H1 (cell line): ENCODE data around the gene CD38. TPM values are rescaled to one million over a fixed set of nuclear protein-coding genes. Genes with fewer than 3 reads are reported as not detected.

ENCODE experiments used
- FOSL1 ChIP-seq: IDR thresholded peaks from 2 replicates; pipeline ENCODE4 v1.6.1; 2011; ENCODE audit warnings: mild to moderate bottlenecking, low read depth, low read length, moderate library complexity; ENCODE audit not compliant: insufficient read depth
- PHF8 ChIP-seq: fragments of 200-600 bp; sonication (generic); conservative IDR thresholded peaks from 2 replicates; pipeline ENCODE4 v1.7.1; 2012; ENCODE audit warnings: low read depth, mild to moderate bottlenecking, inconsistent platforms, low read length, moderate library complexity
- YY1 ChIP-seq: IDR thresholded peaks from 2 replicates; pipeline ENCODE4 v1.6.1; 2011; ENCODE audit warnings: low read depth, mild to moderate bottlenecking, low read length
- polyA plus RNA-seq, 7 experiments: library from polyadenylated mRNA; depleted of rRNA in 3 of 7; stranded (reverse) in 5 of 7; unstranded in 2 of 7; fragments of >200 nt in 5 of 7; fragments of 200-250 nt in 2 of 7; gene quantifications; 1 replicate in 5 of 7; 2 replicates in 1 of 7; 4 replicates in 1 of 7; pipeline versions ENCODE4 v1.2.1 to v1.2.3, GENCODE V29; 2011 to 2013; ENCODE audit warnings: missing spikeins in 2 of 7, mixed read lengths in 2 of 7
- total RNA-seq: library from RNA; stranded (reverse); fragmentation: NEBNext Ultra II Directional; extraction: Animal tissue kit (Norgen Biotek cat#: 25700); gene quantifications from 2 replicates; pipeline ENCODE4 v1.2.1, GENCODE V29; 2021
- TF ChIP-seq, protein P1 (sequence below): fragments of 300-600 bp; sonication (generic); IDR thresholded peaks from 2 replicates; pipeline ENCODE4 v1.7.1; 2012; ENCODE audit warnings: low read length, moderate library complexity, mild to moderate bottlenecking, inconsistent platforms; ENCODE audit not compliant: insufficient replicate concordance

Gene CD38
- total and polyA plus RNA-seq, 2 of the 8 experiments (the other 6 are each of a cell fraction or from before 2014, with no cell fraction given): 0.14 to 0.24 TPM

DNA sequence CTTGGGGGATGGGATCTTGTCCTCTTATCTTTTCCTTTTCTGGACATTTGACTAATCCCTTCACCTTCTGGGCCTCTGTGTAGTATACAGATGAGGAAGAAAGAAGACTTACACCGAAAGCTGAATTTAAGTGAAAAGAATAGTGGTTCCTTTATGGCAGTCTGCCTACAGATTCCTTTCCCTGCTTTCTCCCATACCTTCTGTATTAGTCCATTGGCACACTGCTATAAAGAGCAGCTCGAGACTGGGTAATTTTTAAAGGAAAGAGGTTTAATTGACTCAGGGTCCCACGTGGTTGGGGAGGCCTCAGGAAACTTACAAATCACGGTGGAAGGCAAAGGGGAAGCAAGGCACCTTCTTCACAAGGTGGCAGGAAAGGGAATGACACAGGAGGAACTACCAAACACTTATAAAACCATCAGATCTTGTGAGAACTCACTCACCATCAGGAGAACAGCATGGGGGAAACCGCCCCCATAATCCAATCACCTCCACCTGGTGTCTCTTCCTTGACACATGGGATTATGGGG lies 34.0 kb upstream of the CD38 start (continued):
- TF ChIP-seq, protein P1, sequence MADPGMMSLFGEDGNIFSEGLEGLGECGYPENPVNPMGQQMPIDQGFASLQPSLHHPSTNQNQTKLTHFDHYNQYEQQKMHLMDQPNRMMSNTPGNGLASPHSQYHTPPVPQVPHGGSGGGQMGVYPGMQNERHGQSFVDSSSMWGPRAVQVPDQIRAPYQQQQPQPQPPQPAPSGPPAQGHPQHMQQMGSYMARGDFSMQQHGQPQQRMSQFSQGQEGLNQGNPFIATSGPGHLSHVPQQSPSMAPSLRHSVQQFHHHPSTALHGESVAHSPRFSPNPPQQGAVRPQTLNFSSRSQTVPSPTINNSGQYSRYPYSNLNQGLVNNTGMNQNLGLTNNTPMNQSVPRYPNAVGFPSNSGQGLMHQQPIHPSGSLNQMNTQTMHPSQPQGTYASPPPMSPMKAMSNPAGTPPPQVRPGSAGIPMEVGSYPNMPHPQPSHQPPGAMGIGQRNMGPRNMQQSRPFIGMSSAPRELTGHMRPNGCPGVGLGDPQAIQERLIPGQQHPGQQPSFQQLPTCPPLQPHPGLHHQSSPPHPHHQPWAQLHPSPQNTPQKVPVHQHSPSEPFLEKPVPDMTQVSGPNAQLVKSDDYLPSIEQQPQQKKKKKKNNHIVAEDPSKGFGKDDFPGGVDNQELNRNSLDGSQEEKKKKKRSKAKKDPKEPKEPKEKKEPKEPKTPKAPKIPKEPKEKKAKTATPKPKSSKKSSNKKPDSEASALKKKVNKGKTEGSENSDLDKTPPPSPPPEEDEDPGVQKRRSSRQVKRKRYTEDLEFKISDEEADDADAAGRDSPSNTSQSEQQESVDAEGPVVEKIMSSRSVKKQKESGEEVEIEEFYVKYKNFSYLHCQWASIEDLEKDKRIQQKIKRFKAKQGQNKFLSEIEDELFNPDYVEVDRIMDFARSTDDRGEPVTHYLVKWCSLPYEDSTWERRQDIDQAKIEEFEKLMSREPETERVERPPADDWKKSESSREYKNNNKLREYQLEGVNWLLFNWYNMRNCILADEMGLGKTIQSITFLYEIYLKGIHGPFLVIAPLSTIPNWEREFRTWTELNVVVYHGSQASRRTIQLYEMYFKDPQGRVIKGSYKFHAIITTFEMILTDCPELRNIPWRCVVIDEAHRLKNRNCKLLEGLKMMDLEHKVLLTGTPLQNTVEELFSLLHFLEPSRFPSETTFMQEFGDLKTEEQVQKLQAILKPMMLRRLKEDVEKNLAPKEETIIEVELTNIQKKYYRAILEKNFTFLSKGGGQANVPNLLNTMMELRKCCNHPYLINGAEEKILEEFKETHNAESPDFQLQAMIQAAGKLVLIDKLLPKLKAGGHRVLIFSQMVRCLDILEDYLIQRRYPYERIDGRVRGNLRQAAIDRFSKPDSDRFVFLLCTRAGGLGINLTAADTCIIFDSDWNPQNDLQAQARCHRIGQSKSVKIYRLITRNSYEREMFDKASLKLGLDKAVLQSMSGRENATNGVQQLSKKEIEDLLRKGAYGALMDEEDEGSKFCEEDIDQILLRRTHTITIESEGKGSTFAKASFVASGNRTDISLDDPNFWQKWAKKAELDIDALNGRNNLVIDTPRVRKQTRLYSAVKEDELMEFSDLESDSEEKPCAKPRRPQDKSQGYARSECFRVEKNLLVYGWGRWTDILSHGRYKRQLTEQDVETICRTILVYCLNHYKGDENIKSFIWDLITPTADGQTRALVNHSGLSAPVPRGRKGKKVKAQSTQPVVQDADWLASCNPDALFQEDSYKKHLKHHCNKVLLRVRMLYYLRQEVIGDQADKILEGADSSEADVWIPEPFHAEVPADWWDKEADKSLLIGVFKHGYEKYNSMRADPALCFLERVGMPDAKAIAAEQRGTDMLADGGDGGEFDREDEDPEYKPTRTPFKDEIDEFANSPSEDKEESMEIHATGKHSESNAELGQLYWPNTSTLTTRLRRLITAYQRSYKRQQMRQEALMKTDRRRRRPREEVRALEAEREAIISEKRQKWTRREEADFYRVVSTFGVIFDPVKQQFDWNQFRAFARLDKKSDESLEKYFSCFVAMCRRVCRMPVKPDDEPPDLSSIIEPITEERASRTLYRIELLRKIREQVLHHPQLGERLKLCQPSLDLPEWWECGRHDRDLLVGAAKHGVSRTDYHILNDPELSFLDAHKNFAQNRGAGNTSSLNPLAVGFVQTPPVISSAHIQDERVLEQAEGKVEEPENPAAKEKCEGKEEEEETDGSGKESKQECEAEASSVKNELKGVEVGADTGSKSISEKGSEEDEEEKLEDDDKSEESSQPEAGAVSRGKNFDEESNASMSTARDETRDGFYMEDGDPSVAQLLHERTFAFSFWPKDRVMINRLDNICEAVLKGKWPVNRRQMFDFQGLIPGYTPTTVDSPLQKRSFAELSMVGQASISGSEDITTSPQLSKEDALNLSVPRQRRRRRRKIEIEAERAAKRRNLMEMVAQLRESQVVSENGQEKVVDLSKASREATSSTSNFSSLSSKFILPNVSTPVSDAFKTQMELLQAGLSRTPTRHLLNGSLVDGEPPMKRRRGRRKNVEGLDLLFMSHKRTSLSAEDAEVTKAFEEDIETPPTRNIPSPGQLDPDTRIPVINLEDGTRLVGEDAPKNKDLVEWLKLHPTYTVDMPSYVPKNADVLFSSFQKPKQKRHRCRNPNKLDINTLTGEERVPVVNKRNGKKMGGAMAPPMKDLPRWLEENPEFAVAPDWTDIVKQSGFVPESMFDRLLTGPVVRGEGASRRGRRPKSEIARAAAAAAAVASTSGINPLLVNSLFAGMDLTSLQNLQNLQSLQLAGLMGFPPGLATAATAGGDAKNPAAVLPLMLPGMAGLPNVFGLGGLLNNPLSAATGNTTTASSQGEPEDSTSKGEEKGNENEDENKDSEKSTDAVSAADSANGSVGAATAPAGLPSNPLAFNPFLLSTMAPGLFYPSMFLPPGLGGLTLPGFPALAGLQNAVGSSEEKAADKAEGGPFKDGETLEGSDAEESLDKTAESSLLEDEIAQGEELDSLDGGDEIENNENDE: no peak
- TF ChIP-seq YY1: no peak
- TF ChIP-seq PHF8: no peak
- no peak for TF ChIP-seq FOSL1
